H1 (cell line): ENCODE results near the gene CNN3. TPM values are rescaled to one million over a fixed set of nuclear protein-coding genes. Genes with fewer than 3 reads are reported as not detected.
A peak's percentile ranks its signal among the peaks of the same experiment; 100 is the strongest.

Experiments used
- BACH1 ChIP-seq: IDR thresholded peaks from 2 replicates; pipeline ENCODE4 v1.6.1; 2012; ENCODE audit warnings: low read length, improper control_type of control experiment
- CBX8 ChIP-seq: fragments of 300-800, 300-1000 bp; sonication (generic); IDR thresholded peaks from 2 replicates; pipeline ENCODE4 v1.7.1; 2016; ENCODE audit warnings: low read depth, low read length, borderline replicate concordance
- CHD7 ChIP-seq: fragments of 300-600 bp; sonication (generic); IDR thresholded peaks from 2 replicates; pipeline ENCODE4 v1.7.1; 2012; ENCODE audit warnings: low read length, moderate library complexity, mild to moderate bottlenecking, inconsistent platforms; ENCODE audit not compliant: insufficient replicate concordance
- CTBP2 ChIP-seq: IDR thresholded peaks from 2 replicates; pipeline ENCODE4 v1.7.0; 2011; ENCODE audit warnings: borderline replicate concordance, mild to moderate bottlenecking, moderate library complexity, mixed read lengths, low read length; ENCODE audit not compliant: insufficient read depth, insufficient read length
- RXRA ChIP-seq: IDR thresholded peaks from 2 replicates; pipeline ENCODE4 v1.6.1; 2011; ENCODE audit warnings: low read depth, mild to moderate bottlenecking, low read length, moderate library complexity; ENCODE audit not compliant: insufficient read depth
- TAF1 ChIP-seq: IDR thresholded peaks from 2 replicates; pipeline ENCODE4 v1.6.1; 2011; ENCODE audit warnings: mild to moderate bottlenecking, low read depth, low read length
- polyA plus RNA-seq, 7 experiments: library from polyadenylated mRNA; depleted of rRNA in 3 of 7; stranded (reverse) in 5 of 7; unstranded in 2 of 7; fragments of >200 nt in 5 of 7; fragments of 200-250 nt in 2 of 7; gene quantifications; 1 replicate in 5 of 7; 2 replicates in 1 of 7; 4 replicates in 1 of 7; pipeline versions ENCODE4 v1.2.1 to v1.2.3, GENCODE V29; 2011 to 2013; ENCODE audit warnings: missing spikeins in 2 of 7, mixed read lengths in 2 of 7
- total RNA-seq: library from RNA; stranded (reverse); fragmentation: NEBNext Ultra II Directional; extraction: Animal tissue kit (Norgen Biotek cat#: 25700); gene quantifications from 2 replicates; pipeline ENCODE4 v1.2.1, GENCODE V29; 2021
- TF ChIP-seq, protein P1 (sequence below): IDR thresholded peaks from 2 replicates; pipeline ENCODE4 v1.6.1; 2012; ENCODE audit warnings: inconsistent platforms
- TF ChIP-seq, protein P2 (sequence below): IDR thresholded peaks from 2 replicates; pipeline ENCODE4 v1.6.1; 2012; ENCODE audit warnings: inconsistent platforms

Gene CNN3
- total and polyA plus RNA-seq, 2 of the 8 experiments (the other 6 are each of a cell fraction or from before 2014, with no cell fraction given), result 134 to 266 TPM

- no peak for TF ChIP-seq CHD7
- TF ChIP-seq CBX8, result no peak
- TF ChIP-seq, protein P1, sequence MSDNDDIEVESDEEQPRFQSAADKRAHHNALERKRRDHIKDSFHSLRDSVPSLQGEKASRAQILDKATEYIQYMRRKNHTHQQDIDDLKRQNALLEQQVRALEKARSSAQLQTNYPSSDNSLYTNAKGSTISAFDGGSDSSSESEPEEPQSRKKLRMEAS, result peak; percentile 29; the same call in 1 of the 2 replicates
- TF ChIP-seq TAF1, result peak; percentile 16; the same call in 1 of the 2 replicates
- TF ChIP-seq, protein P2, sequence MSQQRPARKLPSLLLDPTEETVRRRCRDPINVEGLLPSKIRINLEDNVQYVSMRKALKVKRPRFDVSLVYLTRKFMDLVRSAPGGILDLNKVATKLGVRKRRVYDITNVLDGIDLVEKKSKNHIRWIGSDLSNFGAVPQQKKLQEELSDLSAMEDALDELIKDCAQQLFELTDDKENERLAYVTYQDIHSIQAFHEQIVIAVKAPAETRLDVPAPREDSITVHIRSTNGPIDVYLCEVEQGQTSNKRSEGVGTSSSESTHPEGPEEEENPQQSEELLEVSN, result peak; percentile 38; the same call in 1 of the 2 replicates
- no peak for TF ChIP-seq RXRA
- TF ChIP-seq CTBP2, result no peak
- TF ChIP-seq BACH1, result no peak
Observed at GRCh38 chr1:94927405-94928175, 680 bp upstream of the CNN3 start (continued).
